ENCODE measurements around the gene SH3RF1.
A peak's percentile ranks its signal among the peaks of the same experiment; 100 is the strongest.

The SH3RF1 gene

GRCh38 chr4:169084954-169085353 lies 185.8 kb downstream of the SH3RF1 start:
- Histone ChIP-seq H3K4me1 (ENCODE audit: insufficient read depth, low read length) (peaks cover 15% of the 10 kb centered on the region), H3K36me3 (ENCODE audit: insufficient read depth, low read length) (no peaks in the 10 kb centered on the region), H3K27me3 (ENCODE audit: control insufficient read depth in 1 of 2, insufficient read depth in 2 of 2, low read length in 2 of 2) (no peaks in the 10 kb centered on the region), H3K4me3 (ENCODE audit: low read depth in 1 of 2, low read length in 2 of 2) (no peak overlapping the region), H3K9me3 (ENCODE audit: low read length) (no peaks in the 10 kb centered on the region), H3K9ac (ENCODE audit: low read length) (no peak overlapping the region), H3K27ac (ENCODE audit: low read depth, low read length) (no peak overlapping the region)

GRCh38 chr4:169080981-169081380 lies 189.8 kb downstream of the SH3RF1 start:
- no peak overlapping the region for H3K9ac ChIP-seq (ENCODE audit: low read length)

GRCh38 chr4:169079942-169080827 lies 190.6 kb downstream of the SH3RF1 start:
- H3K9ac ChIP-seq (ENCODE audit: low read length): no peak overlapping the region
- H3K27ac ChIP-seq (ENCODE audit: low read depth, low read length): no peak overlapping the region

More at GRCh38 chr4:169080981-169081380, 189.8 kb downstream of the SH3RF1 start:
- no peaks in the 10 kb centered on the region for H3K9me3 ChIP-seq (ENCODE audit: low read length)
- H3K4me3 ChIP-seq (ENCODE audit: low read depth in 1 of 2, low read length in 2 of 2): no peak overlapping the region
- H3K4me1 ChIP-seq (ENCODE audit: insufficient read depth, low read length): peaks cover 18% of the 10 kb centered on the region
- no peaks in the 10 kb centered on the region for H3K27me3 ChIP-seq (ENCODE audit: control insufficient read depth in 1 of 2, insufficient read depth in 2 of 2, low read length in 2 of 2)
- H3K36me3 ChIP-seq (ENCODE audit: insufficient read depth, low read length): no peaks in the 10 kb centered on the region
- no peak overlapping the region for H3K27ac ChIP-seq (ENCODE audit: low read depth, low read length)

GRCh38 chr4:169074117-169074516 lies 196.6 kb downstream of the SH3RF1 start:
- no peak overlapping the region for H3K4me3 ChIP-seq (ENCODE audit: low read depth in 1 of 2, low read length in 2 of 2)

More at GRCh38 chr4:169079942-169080827, 190.6 kb downstream of the SH3RF1 start:
- Histone ChIP-seq H3K4me1 (ENCODE audit: insufficient read depth, low read length) (peaks cover 18% of the 10 kb centered on the region), H3K27me3 (ENCODE audit: control insufficient read depth in 1 of 2, insufficient read depth in 2 of 2, low read length in 2 of 2) (no peaks in the 10 kb centered on the region), H3K9me3 (ENCODE audit: low read length) (no peaks in the 10 kb centered on the region), H3K4me3 (ENCODE audit: low read depth in 1 of 2, low read length in 2 of 2) (peak overlapping the region in 1 of 2 donors; percentile 24), H3K36me3 (ENCODE audit: insufficient read depth, low read length) (no peaks in the 10 kb centered on the region)

GRCh38 chr4:169071747-169072146 lies 199.0 kb downstream of the SH3RF1 start:
- Histone ChIP-seq H3K27ac (ENCODE audit: low read depth, low read length) (no peak overlapping the region), H3K9ac (ENCODE audit: low read length) (no peak overlapping the region), H3K36me3 (ENCODE audit: insufficient read depth, low read length) (no peaks in the 10 kb centered on the region), H3K9me3 (ENCODE audit: low read length) (no peaks in the 10 kb centered on the region), H3K4me1 (ENCODE audit: insufficient read depth, low read length) (no peaks in the 10 kb centered on the region), H3K27me3 (ENCODE audit: control insufficient read depth in 1 of 2, insufficient read depth in 2 of 2, low read length in 2 of 2) (no peaks in the 10 kb centered on the region), H3K4me3 (ENCODE audit: low read depth in 1 of 2, low read length in 2 of 2) (no peak overlapping the region)

More at GRCh38 chr4:169074117-169074516, 196.6 kb downstream of the SH3RF1 start:
- no peak overlapping the region for H3K27ac ChIP-seq (ENCODE audit: low read depth, low read length)
- no peaks in the 10 kb centered on the region for H3K27me3 ChIP-seq (ENCODE audit: control insufficient read depth in 1 of 2, insufficient read depth in 2 of 2, low read length in 2 of 2)
- H3K9ac ChIP-seq (ENCODE audit: low read length): no peak overlapping the region
- H3K9me3 ChIP-seq (ENCODE audit: low read length): no peaks in the 10 kb centered on the region
- no peaks in the 10 kb centered on the region for H3K4me1 ChIP-seq (ENCODE audit: insufficient read depth, low read length)
- no peaks in the 10 kb centered on the region for H3K36me3 ChIP-seq (ENCODE audit: insufficient read depth, low read length)

GRCh38 chr4:169070895-169071218 lies 199.9 kb downstream of the SH3RF1 start:
- no peaks in the 10 kb centered on the region for H3K27me3 ChIP-seq (ENCODE audit: control insufficient read depth in 1 of 2, insufficient read depth in 2 of 2, low read length in 2 of 2)
- H3K9ac ChIP-seq (ENCODE audit: low read length): no peak overlapping the region
- H3K9me3 ChIP-seq (ENCODE audit: low read length): no peaks in the 10 kb centered on the region
- no peaks in the 10 kb centered on the region for H3K4me1 ChIP-seq (ENCODE audit: insufficient read depth, low read length)
- no peak overlapping the region for H3K27ac ChIP-seq (ENCODE audit: low read depth, low read length)
- H3K36me3 ChIP-seq (ENCODE audit: insufficient read depth, low read length): no peaks in the 10 kb centered on the region
- no peak overlapping the region for H3K4me3 ChIP-seq (ENCODE audit: low read depth in 1 of 2, low read length in 2 of 2)

- H3K9me3 ChIP-seq (ENCODE audit: low read length): no peaks in the 10 kb centered on the region
- H3K4me1 ChIP-seq (ENCODE audit: insufficient read depth, low read length): no peaks in the 10 kb centered on the region
- no peak overlapping the region for H3K27ac ChIP-seq (ENCODE audit: low read depth, low read length)
- no peaks in the 10 kb centered on the region for H3K27me3 ChIP-seq (ENCODE audit: control insufficient read depth in 1 of 2, insufficient read depth in 2 of 2, low read length in 2 of 2)
- H3K4me3 ChIP-seq (ENCODE audit: low read depth in 1 of 2, low read length in 2 of 2): no peak overlapping the region
- H3K9ac ChIP-seq (ENCODE audit: low read length): no peak overlapping the region
- no peaks in the 10 kb centered on the region for H3K36me3 ChIP-seq (ENCODE audit: insufficient read depth, low read length)
These were observed 200.5 kb downstream of the SH3RF1 start for GRCh38 chr4:169070071-169070894.

GRCh38 chr4:169068423-169068822 lies 202.3 kb downstream of the SH3RF1 start:
- H3K27ac ChIP-seq (ENCODE audit: low read depth, low read length): no peak overlapping the region
- H3K4me3 ChIP-seq (ENCODE audit: low read depth in 1 of 2, low read length in 2 of 2): no peak overlapping the region
- no peak overlapping the region for H3K9ac ChIP-seq (ENCODE audit: low read length)
- no peaks in the 10 kb centered on the region for H3K9me3 ChIP-seq (ENCODE audit: low read length)
- H3K27me3 ChIP-seq (ENCODE audit: control insufficient read depth in 1 of 2, insufficient read depth in 2 of 2, low read length in 2 of 2): no peaks in the 10 kb centered on the region
- H3K36me3 ChIP-seq (ENCODE audit: insufficient read depth, low read length): no peaks in the 10 kb centered on the region
- no peaks in the 10 kb centered on the region for H3K4me1 ChIP-seq (ENCODE audit: insufficient read depth, low read length)

- no peaks in the 10 kb centered on the region for H3K9me3 ChIP-seq (ENCODE audit: low read length)
- H3K9ac ChIP-seq (ENCODE audit: low read length): no peak overlapping the region
- H3K4me3 ChIP-seq (ENCODE audit: low read depth in 1 of 2, low read length in 2 of 2): no peak overlapping the region
- H3K4me1 ChIP-seq (ENCODE audit: insufficient read depth, low read length): peaks cover 10% of the 10 kb centered on the region
- no peak overlapping the region for H3K27ac ChIP-seq (ENCODE audit: low read depth, low read length)
- H3K27me3 ChIP-seq (ENCODE audit: control insufficient read depth in 1 of 2, insufficient read depth in 2 of 2, low read length in 2 of 2): no peaks in the 10 kb centered on the region
- H3K36me3 ChIP-seq (ENCODE audit: insufficient read depth, low read length): no peaks in the 10 kb centered on the region
These were observed 203.8 kb downstream of the SH3RF1 start for GRCh38 chr4:169066934-169067333.

GRCh38 chr4:169064296-169064695 lies 206.5 kb downstream of the SH3RF1 start:
- H3K36me3 ChIP-seq (ENCODE audit: insufficient read depth, low read length): no peaks in the 10 kb centered on the region
- no peak overlapping the region for H3K27ac ChIP-seq (ENCODE audit: low read depth, low read length)
- H3K27me3 ChIP-seq (ENCODE audit: control insufficient read depth in 1 of 2, insufficient read depth in 2 of 2, low read length in 2 of 2): no peaks in the 10 kb centered on the region
- H3K4me1 ChIP-seq (ENCODE audit: insufficient read depth, low read length): peaks cover 21% of the 10 kb centered on the region
- no peak overlapping the region for H3K9ac ChIP-seq (ENCODE audit: low read length)
- no peaks in the 10 kb centered on the region for H3K9me3 ChIP-seq (ENCODE audit: low read length)
- no peak overlapping the region for H3K4me3 ChIP-seq (ENCODE audit: low read depth in 1 of 2, low read length in 2 of 2)

- no peak overlapping the region for H3K4me3 ChIP-seq (ENCODE audit: low read depth in 1 of 2, low read length in 2 of 2)
- H3K27ac ChIP-seq (ENCODE audit: low read depth, low read length): no peak overlapping the region
These were observed 207.3 kb downstream of the SH3RF1 start for GRCh38 chr4:169063441-169063840.

More at GRCh38 chr4:169063441-169063840, 207.3 kb downstream of the SH3RF1 start:
- Histone ChIP-seq H3K9ac (ENCODE audit: low read length) (no peak overlapping the region), H3K27me3 (ENCODE audit: control insufficient read depth in 1 of 2, insufficient read depth in 2 of 2, low read length in 2 of 2) (no peaks in the 10 kb centered on the region), H3K36me3 (ENCODE audit: insufficient read depth, low read length) (no peaks in the 10 kb centered on the region), H3K9me3 (ENCODE audit: low read length) (no peaks in the 10 kb centered on the region), H3K4me1 (ENCODE audit: insufficient read depth, low read length) (peaks cover 21% of the 10 kb centered on the region)

Measured in muscle layer of colon (tissue), 2 donors.